Suprapubic skin (tissue), 4 donors: ENCODE results near the gene EML1. TPM values are rescaled to one million over a fixed set of nuclear protein-coding genes. Genes with fewer than 3 reads are reported as not detected.

ENCODE experiments used
- DNase-seq, 2 donors: peaks; one replicate each; pipeline ENCODE4 v3.0.0-alpha.2; 2019; ENCODE audit warnings: low spot score in 2 of 2
- H3K27ac ChIP-seq: fragments of 200-600 bp; sonication (generic); one replicate; pipeline ENCODE4 v1.5.1; 2019
- H3K27me3 ChIP-seq: fragments of 200-600 bp; sonication (generic); one replicate; pipeline ENCODE4 v1.5.1; 2019
- H3K36me3 ChIP-seq: fragments of 200-600 bp; sonication (generic); one replicate; pipeline ENCODE4 v1.5.1; 2019
- H3K4me1 ChIP-seq: fragments of 200-600 bp; sonication (generic); one replicate; pipeline ENCODE4 v1.5.1; 2019
- H3K4me3 ChIP-seq: fragments of 200-600 bp; sonication (generic); one replicate; pipeline ENCODE4 v1.5.1; 2019; ENCODE audit warnings: mild to moderate bottlenecking
- H3K9me3 ChIP-seq: fragments of 200-600 bp; sonication (generic); one replicate; pipeline ENCODE4 v1.5.1; 2019
- EP300 ChIP-seq: sonication (generic); formaldehyde crosslinking; IDR thresholded peaks from one replicate; pipeline ENCODE4 v1.6.1; 2017; ENCODE audit warnings: antibody characterized with exemption
- POLR2A ChIP-seq, 2 donors: fragments of 450-650 bp; IDR thresholded peaks; one replicate each; pipeline ENCODE4 v1.6.1; 2017; ENCODE audit warnings: antibody characterized with exemption in 2 of 2, mild to moderate bottlenecking in 2 of 2, moderate library complexity in 2 of 2
- POLR2AphosphoS5 ChIP-seq, 3 donors: sonication (generic); formaldehyde crosslinking; IDR thresholded peaks; one replicate each; pipeline ENCODE4 v1.6.1; 2017; ENCODE audit warnings: antibody characterized with exemption in 3 of 3
- WGBS: methylation state at CpG from one replicate; pipeline ENCODE4 v1.1.5; 2018; 5-methylcytosine and 5-hydroxymethylcytosine counted together
- total RNA-seq, 4 donors: library from RNA; depleted of rRNA; stranded (reverse); fragments of >200 nt; gene quantifications; one replicate each; pipeline ENCODE4 v1.1.0, GENCODE V29; 2016
- TF ChIP-seq, protein P1 (sequence below), 2 donors: fragments of 200-600 bp in 1 of 2; fragments of 450-650 bp in 1 of 2; sonication (generic) in 1 of 2; IDR thresholded peaks; one replicate each; pipeline ENCODE4 v1.5.1; 2016 to 2019; ENCODE audit warnings: antibody characterized with exemption in 2 of 2, mild to moderate bottlenecking in 1 of 2, moderate library complexity in 1 of 2

Gene EML1
- total RNA-seq, 4 donors from 2014 or later: 9.6 to 17.6 (median 15.4) TPM

DNA sequence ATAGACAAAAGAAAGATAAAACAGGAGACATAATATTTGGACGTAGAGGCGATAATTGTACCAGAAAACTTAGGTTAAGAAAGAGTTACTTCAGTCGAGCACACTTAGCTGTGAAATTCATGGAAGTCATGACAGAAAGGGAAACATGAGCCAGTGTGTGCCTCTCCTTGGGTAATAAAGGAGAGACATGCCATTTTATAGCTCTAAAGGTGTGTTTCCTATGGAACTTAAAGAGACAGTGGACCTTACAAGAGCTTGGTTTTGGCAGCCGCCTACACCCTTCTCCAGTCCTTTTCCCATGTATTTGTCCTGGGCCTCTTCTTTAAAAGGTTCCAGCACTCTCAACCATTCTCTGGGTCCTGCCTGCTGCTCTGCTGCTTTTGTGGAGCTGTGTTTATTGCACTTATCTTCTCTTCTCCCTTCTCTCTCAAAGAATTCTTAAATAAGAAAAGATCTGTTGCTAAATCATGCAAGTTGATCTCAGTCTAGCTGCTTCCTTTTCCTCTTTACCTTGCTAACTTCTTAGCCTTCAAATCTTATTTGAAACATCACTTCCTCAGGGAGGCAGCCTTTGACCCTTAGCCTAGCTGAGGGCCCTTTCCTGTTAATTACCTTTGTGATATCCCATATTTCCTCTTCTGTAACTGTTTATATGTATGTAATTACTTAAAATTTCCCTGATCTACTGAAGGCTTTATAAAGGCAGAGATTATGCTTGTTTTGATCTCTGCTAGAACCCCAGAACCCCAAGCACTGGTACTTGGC, 190.2 kb downstream of the EML1 start:
- no peaks in the 10 kb centered on the region for H3K9me3 ChIP-seq
- no peak overlapping the region for H3K4me3 ChIP-seq
- H3K4me1 ChIP-seq: peaks cover 3% of the 10 kb centered on the region
- no peak for DNase-seq
- 86% methylated on average over 4 of the region's 4 CpGs for WGBS
- H3K36me3 ChIP-seq: no peaks in the 10 kb centered on the region
- no peaks in the 10 kb centered on the region for H3K27me3 ChIP-seq
- TF ChIP-seq EP300 (no peak), POLR2AphosphoS5 (IDR thresholded peaks at IDR 0.05) (no peak), POLR2A (IDR thresholded peaks at IDR 0.05) (no peak)
- TF ChIP-seq, protein P1, sequence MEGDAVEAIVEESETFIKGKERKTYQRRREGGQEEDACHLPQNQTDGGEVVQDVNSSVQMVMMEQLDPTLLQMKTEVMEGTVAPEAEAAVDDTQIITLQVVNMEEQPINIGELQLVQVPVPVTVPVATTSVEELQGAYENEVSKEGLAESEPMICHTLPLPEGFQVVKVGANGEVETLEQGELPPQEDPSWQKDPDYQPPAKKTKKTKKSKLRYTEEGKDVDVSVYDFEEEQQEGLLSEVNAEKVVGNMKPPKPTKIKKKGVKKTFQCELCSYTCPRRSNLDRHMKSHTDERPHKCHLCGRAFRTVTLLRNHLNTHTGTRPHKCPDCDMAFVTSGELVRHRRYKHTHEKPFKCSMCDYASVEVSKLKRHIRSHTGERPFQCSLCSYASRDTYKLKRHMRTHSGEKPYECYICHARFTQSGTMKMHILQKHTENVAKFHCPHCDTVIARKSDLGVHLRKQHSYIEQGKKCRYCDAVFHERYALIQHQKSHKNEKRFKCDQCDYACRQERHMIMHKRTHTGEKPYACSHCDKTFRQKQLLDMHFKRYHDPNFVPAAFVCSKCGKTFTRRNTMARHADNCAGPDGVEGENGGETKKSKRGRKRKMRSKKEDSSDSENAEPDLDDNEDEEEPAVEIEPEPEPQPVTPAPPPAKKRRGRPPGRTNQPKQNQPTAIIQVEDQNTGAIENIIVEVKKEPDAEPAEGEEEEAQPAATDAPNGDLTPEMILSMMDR (IDR thresholded peaks at IDR 0.05): no peak
- no peak overlapping the region for H3K27ac ChIP-seq

DNA sequence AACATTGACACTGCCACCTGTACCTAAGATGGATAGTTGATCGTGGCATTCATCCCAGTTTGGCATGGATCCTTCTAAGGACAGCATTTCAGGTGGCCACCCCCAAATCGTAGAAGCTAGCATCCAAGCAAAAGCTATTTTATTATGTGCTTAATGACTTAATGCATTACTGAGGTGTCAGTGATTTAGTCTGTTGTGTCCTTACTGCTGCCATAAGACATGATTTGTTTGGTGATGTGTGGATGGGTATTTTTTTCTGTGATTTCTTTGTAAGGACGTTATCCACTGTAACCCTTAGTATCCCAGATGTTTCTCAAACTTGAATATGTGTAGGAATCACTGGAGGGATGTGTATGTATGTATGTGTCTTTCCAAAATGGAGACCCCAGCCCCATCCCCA, 190.8 kb downstream of the EML1 start:
- no peak overlapping the region for H3K27ac ChIP-seq
- no peak for DNase-seq
- no peaks in the 10 kb centered on the region for H3K9me3 ChIP-seq
- H3K36me3 ChIP-seq: no peaks in the 10 kb centered on the region
- H3K4me3 ChIP-seq: no peak overlapping the region
- H3K4me1 ChIP-seq: peaks cover 3% of the 10 kb centered on the region
- no peaks in the 10 kb centered on the region for H3K27me3 ChIP-seq
- TF ChIP-seq POLR2A (IDR thresholded peaks at IDR 0.05): no peak
- TF ChIP-seq, protein P1 (IDR thresholded peaks at IDR 0.05): no peak
- TF ChIP-seq EP300: no peak
- TF ChIP-seq POLR2AphosphoS5 (IDR thresholded peaks at IDR 0.05): no peak
- 64% methylated on average over 3 of the region's 3 CpGs for WGBS

DNA sequence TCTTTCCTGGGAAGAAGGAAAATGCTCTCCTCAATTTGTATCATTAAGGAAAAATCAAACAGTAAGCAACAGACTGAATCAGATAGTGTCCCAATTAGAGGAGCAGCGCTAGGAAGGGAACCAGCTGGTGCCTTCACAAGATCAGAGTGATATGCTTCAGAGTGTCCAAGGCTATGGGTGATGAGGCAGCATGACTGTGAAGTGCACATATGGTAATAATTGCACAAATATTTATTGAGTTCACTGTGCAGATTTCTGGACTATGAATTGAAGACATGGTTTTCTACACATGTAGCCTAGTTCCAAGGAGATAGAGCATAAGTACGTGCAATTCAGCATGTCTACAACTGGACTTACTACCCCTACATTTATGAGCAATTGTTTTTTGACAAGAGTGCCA, 193.2 kb downstream of the EML1 start:
- Histone ChIP-seq H3K4me1 (no peaks in the 10 kb centered on the region), H3K27ac (no peak overlapping the region), H3K4me3 (no peak overlapping the region), H3K27me3 (no peaks in the 10 kb centered on the region), H3K36me3 (no peaks in the 10 kb centered on the region), H3K9me3 (no peaks in the 10 kb centered on the region)
- TF ChIP-seq POLR2AphosphoS5 (IDR thresholded peaks at IDR 0.05) (no peak), EP300 (no peak), POLR2A (IDR thresholded peaks at IDR 0.05) (no peak)
- TF ChIP-seq, protein P1 (IDR thresholded peaks at IDR 0.05): no peak
- no peak for DNase-seq
- 64% methylated on average over 2 of the region's 2 CpGs for WGBS

DNA sequence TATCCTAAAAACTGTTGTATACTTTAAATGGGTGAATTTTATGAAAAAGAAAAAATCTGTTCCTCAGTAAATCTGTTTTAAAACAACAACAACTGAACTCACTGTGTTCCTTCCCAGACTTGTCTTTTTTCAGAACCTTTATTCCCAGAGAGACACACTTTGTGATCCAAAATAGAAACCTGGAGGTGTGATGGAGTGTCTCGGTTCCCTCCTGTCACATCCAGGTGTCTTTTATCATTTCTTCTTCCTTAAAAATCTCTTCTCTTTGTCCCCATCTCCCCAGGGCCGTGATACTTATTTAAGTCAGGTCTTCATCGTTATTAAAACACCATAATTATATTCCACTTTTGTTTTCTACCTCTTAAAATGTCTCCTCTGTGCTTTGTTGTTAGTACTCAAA, 195.8 kb downstream of the EML1 start:
- Histone ChIP-seq H3K27me3 (no peaks in the 10 kb centered on the region), H3K4me3 (no peak overlapping the region), H3K4me1 (no peaks in the 10 kb centered on the region), H3K9me3 (no peaks in the 10 kb centered on the region), H3K36me3 (no peaks in the 10 kb centered on the region), H3K27ac (no peak overlapping the region)
- TF ChIP-seq, protein P1 (IDR thresholded peaks at IDR 0.05): no peak
- TF ChIP-seq POLR2A (IDR thresholded peaks at IDR 0.05): no peak
- no peak for TF ChIP-seq EP300
- TF ChIP-seq POLR2AphosphoS5 (IDR thresholded peaks at IDR 0.05): no peak
- WGBS: 93% methylated on average over 3 of the region's 3 CpGs
- no peak for DNase-seq

DNA sequence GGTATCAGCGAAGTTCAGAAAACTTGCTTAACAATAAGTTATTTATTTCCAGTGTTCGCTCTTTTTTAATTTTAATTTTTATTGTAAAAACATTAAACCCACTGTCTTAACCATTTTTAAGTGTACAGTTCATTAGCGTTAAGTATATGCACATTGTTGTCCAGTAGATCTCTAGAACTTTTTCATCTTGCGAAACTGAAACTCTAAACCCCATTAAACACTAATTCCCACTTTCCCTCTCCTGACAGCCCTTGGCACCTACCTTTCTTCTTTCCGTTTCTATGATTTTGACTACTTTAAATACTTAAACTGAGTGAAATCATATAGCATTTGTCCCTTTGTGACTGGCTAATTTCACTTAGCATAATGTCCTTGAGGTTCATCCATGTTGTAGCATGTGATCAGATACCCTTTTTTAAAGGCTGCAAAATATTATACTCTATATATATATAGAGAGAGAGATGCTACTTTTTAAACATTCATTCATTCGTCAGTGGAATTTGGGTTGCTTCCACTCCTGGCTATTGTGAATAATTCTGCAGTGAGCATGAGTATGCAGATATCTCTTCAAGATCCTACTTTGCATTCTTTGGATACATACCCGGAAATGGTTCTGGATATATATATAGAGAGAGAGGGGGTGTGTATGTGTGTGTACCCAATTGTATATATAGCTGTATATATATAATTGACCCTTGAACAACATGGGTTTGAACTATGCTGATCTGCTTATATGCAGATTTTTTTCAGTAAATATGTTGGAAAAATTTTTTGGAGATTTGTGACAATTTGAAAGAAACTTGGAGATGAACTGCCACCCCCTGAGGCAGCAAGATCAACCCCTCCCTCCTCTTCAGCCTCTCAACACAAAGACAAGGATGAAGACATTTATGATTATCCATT, 197.3 kb downstream of the EML1 start:
- Histone ChIP-seq H3K9me3 (no peaks in the 10 kb centered on the region), H3K27me3 (no peaks in the 10 kb centered on the region), H3K27ac (no peak overlapping the region), H3K36me3 (no peaks in the 10 kb centered on the region), H3K4me3 (no peak overlapping the region), H3K4me1 (no peaks in the 10 kb centered on the region)
- WGBS: 78% methylated on average over 7 of the region's 7 CpGs
- TF ChIP-seq POLR2AphosphoS5 (IDR thresholded peaks at IDR 0.05): no peak
- no peak for TF ChIP-seq EP300
- no peak for TF ChIP-seq POLR2A (IDR thresholded peaks at IDR 0.05)
- TF ChIP-seq, protein P1 (IDR thresholded peaks at IDR 0.05): no peak
- DNase-seq: no peak
